Thyroid gland (tissue), 4 donors: Measurements from ENCODE around the gene NEDD4L.

Experiments
- POLR2A ChIP-seq, 2 donors: fragments of 450-650 bp; IDR thresholded peaks; one replicate each; pipeline ENCODE4 v1.6.1; 2017; ENCODE audit warnings: antibody characterized with exemption in 2 of 2, mild to moderate bottlenecking in 2 of 2, moderate library complexity in 1 of 2
- TF ChIP-seq, protein P1 (sequence below), 6 experiments: fragments of 200-600 bp in 3 of 6; fragments of 450-650 bp in 3 of 6; sonication (generic) in 3 of 6; IDR thresholded peaks; one replicate each; pipeline ENCODE4 v1.5.1; 2016 to 2019; ENCODE audit warnings: antibody characterized with exemption in 6 of 6, mild to moderate bottlenecking in 2 of 6, inconsistent platforms in 1 of 6, moderate library complexity in 1 of 6

- TF ChIP-seq, protein P1, sequence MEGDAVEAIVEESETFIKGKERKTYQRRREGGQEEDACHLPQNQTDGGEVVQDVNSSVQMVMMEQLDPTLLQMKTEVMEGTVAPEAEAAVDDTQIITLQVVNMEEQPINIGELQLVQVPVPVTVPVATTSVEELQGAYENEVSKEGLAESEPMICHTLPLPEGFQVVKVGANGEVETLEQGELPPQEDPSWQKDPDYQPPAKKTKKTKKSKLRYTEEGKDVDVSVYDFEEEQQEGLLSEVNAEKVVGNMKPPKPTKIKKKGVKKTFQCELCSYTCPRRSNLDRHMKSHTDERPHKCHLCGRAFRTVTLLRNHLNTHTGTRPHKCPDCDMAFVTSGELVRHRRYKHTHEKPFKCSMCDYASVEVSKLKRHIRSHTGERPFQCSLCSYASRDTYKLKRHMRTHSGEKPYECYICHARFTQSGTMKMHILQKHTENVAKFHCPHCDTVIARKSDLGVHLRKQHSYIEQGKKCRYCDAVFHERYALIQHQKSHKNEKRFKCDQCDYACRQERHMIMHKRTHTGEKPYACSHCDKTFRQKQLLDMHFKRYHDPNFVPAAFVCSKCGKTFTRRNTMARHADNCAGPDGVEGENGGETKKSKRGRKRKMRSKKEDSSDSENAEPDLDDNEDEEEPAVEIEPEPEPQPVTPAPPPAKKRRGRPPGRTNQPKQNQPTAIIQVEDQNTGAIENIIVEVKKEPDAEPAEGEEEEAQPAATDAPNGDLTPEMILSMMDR (IDR thresholded peaks at IDR 0.05) = no peak
- TF ChIP-seq POLR2A (IDR thresholded peaks at IDR 0.05) = no peak
These were observed 180.4 kb downstream of the NEDD4L start for GRCh38 chr18:58224425-58224750.
